Activated CD4-positive, alpha-beta memory T cell treated with anti-CD3 and anti-CD28 coated beads, Interleukin-2, amount 10 ng/mL, durations not matched to agents 7 days and 5 days (primary cell): ENCODE measurements around the gene MMP24. TPM values are rescaled to one million over a fixed set of nuclear protein-coding genes. Genes with fewer than 3 reads are reported as not detected.
A peak's percentile ranks its signal among the peaks of the same experiment; 100 is the strongest.

Experiments used
- CTCF ChIA-PET: fragments of 350-600 bp; sonication (Branson Sonifier 250); formaldehyde crosslinking; loops from one replicate; lab custom pipeline; 2021; ENCODE audit warnings: antibody characterized with exemption, inconsistent platforms; lab: Charles Lee
- POLR2A ChIA-PET: fragments of 350-600 bp; sonication (Branson Sonifier 250); formaldehyde crosslinking; loops from one replicate; lab custom pipeline; 2021; ENCODE audit warnings: antibody characterized with exemption; lab: Charles Lee
- DNase-seq: peaks from one replicate; pipeline ENCODE4 v3.0.0-alpha.2; 2020
- H3K27ac Mint-ChIP-seq: one replicate; pipeline ENCODE4 v1.8.0; 2021; ENCODE audit warnings: mild to moderate bottlenecking, mixed read lengths
- H3K27me3 Mint-ChIP-seq: one replicate; pipeline ENCODE4 v1.8.0; 2021; ENCODE audit warnings: mixed read lengths
- H3K36me3 Mint-ChIP-seq: one replicate; pipeline ENCODE4 v1.8.0; 2021; ENCODE audit warnings: low read depth, mixed read lengths
- H3K4me1 Mint-ChIP-seq: one replicate; pipeline ENCODE4 v1.8.0; 2021; ENCODE audit warnings: mixed read lengths
- H3K4me3 Mint-ChIP-seq: one replicate; pipeline ENCODE4 v1.8.0; 2021; ENCODE audit warnings: mild to moderate bottlenecking, mixed read lengths
- H3K9me3 Mint-ChIP-seq: one replicate; pipeline ENCODE4 v1.8.0; 2021; ENCODE audit warnings: mixed read lengths
- total RNA-seq, 2 experiments: library from RNA; stranded (reverse); gene quantifications; one replicate each; pipeline ENCODE4 v1.2.3, GENCODE V29; 2021

The MMP24 gene
- total RNA-seq, 2 experiments from 2014 or later: not detected

DNA sequence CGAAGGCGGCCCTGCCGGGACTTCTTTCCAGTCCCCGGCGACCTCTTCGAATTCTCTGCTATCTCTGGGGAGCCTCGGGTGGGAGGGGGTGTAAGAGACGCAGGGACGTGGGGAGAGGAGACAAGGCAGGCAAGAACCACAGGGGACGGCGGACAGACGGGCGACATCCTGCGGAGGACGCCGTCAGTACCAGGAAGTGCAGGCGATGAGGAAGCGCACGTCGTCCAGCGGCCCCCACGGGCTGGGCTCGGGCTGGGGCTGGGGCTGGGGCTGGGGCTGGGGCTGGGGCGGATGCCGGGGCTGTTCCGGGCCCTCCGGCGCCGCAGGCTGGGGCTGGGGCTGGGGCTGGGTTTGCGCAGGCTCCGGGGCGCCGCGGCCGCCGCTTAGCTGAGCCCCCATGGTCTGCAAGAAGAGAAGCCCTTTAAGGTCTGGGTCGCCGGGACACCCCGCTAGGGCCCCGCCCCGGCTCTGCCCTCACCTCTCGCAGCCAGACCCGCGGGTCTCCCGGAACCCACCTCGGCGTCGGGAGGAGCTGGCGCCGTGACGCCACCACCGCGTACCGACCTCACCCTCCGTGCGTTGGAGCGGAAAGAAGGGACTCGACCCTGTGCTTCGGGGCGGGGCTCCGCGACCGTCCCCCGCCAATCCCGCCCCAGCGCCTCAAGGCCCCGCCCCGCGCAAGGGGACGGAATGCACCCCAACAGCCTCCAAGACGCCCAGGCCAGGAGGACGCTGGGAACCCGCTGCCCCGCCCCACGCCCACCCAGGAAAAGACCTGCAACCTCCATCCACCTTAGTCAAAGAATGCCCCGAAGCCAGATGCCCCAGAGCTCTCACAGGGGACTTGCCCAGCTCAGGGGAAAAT, 51.3 kb downstream of the MMP24 start, which contains the start of gene MMP24OS:
MMP24OS (minus strand) TSS at position 592 of the 865 bp plus-strand sequence; CDS start at position 399, 193 bp downstream.
- Mint-ChIP-seq H3K4me3 (peak within 1 kb of the TSS; percentile 99), H3K36me3 (peaks cover 41% of the 10 kb centered on the region), H3K27ac (peak within 1 kb of the TSS; percentile 99), H3K9me3 (no peaks in the 10 kb centered on the region), H3K4me1 (peaks cover 35% of the 10 kb centered on the region), H3K27me3 (no peaks in the 10 kb centered on the region)
- POLR2A ChIA-PET: interaction anchor here (0.6 to 2.3 kb wide), 26 partner anchors 9 to 1166 kb away, joined by 3 to 12 read pairs (median 4); partner anchors contain the start of genes CEP250, EDEM2, EIF2S2 and ERGIC3
- CTCF ChIA-PET: interaction anchor here (0.6 to 1.2 kb wide), 8 partner anchors 10 to 629 kb away, joined by 3 to 4 read pairs (median 3); partner anchors contain the start of genes CEP250 and EDEM2
- DNase-seq: peak; percentile 93

DNA sequence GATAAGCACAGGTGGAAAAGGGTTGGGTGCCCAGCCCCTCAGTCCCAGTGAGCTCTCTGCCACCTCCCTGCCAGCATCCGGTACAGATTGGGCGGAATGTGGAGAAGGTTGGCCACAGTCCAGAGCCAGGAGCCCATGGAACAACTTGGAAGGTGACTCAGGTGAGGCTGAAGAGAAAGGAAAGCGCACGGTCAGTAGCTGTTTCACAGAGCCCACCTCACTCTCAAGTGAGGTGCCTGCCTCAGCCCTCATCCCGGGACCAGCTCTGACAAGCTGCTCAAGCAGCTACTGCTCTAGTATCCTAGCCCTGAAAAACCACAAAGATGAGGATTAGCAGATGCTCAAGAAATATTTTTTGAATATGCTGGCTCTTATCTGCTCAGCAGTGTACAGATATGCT, 52.5 kb downstream of the MMP24 start:
- H3K27me3 Mint-ChIP-seq: no peaks in the 10 kb centered on the region
- peaks cover 46% of the 10 kb centered on the region for H3K36me3 Mint-ChIP-seq
- H3K9me3 Mint-ChIP-seq: no peaks in the 10 kb centered on the region
- no peak for DNase-seq
- ChIA-PET POLR2A (interaction anchor here (1.0 kb wide), 1 partner anchor 132 kb away, joined by 3 read pairs; the partner anchor contains the start of gene EDEM2), CTCF (interaction anchor here (0.6 to 0.9 kb wide), 2 partner anchors 25 to 169 kb away, joined by 3 read pairs; no protein-coding TSS in a partner anchor)
- peak overlapping the region; percentile 99 for H3K27ac Mint-ChIP-seq
- no peak overlapping the region for H3K4me3 Mint-ChIP-seq
- H3K4me1 Mint-ChIP-seq: peaks cover 45% of the 10 kb centered on the region

DNA sequence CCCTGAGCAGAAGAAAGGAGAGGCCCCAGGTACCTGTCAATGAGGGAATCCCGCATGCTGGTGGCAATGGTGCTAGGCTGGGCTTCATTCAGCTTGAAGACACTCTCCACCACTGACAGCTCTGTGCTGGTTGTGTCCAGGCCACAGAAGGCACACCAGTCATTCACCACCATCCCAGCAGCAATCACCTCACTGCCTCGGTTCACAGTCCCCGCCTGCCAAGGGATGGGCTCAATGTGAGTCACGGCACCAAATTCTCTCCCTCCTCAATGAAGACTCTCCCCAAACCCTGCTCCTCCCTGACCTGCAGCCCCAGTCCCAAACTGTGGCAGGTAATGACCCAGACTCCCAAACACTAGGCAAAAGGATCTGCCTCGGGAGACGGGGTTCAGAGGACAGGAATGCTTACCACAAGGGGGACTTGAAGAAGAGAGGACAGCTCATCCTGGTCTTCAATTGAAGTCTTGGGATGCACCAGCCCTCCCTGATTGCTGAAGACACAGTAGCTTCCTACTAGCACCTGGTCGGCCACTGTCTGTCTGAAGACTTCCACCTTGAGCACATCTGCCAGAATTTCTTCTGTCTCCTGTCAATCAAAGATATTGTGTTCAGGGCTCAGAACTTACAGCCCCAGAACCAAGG, 53.2 kb downstream of the MMP24 start:
- Mint-ChIP-seq H3K27me3 (no peaks in the 10 kb centered on the region), H3K36me3 (peaks cover 48% of the 10 kb centered on the region), H3K27ac (peak overlapping the region; percentile 58), H3K9me3 (no peaks in the 10 kb centered on the region), H3K4me3 (no peak overlapping the region), H3K4me1 (peaks cover 45% of the 10 kb centered on the region)
- ChIA-PET POLR2A (interaction anchor here (1.0 kb wide), 1 partner anchor 132 kb away, joined by 3 read pairs; the partner anchor contains the start of gene EDEM2), CTCF (interaction anchor here (0.6 to 0.9 kb wide), 2 partner anchors 24 to 168 kb away, joined by 3 read pairs; no protein-coding TSS in a partner anchor)
- no peak for DNase-seq

DNA sequence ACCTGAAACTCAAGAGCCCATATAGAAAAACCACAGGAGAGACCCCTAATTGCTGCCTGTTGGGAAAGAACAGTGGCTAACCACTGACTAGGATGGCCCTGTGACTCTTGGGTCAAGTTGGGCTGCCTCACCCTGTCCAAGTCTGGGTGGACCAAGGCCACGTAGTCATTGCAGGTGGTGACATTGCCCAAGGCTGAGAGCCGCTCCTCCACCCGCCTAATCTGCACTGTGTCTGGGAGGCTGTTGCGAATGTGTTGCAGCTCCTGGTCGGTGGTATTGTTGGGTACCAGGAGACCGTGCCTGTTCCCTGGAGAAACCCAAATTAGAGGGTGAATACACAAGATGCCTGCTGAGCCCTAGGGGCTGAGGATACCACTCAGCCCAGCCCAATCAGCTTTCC, 54.0 kb downstream of the MMP24 start:
- Mint-ChIP-seq H3K4me1 (peaks cover 52% of the 10 kb centered on the region), H3K9me3 (no peaks in the 10 kb centered on the region), H3K27ac (no peak overlapping the region), H3K27me3 (no peaks in the 10 kb centered on the region), H3K4me3 (no peak overlapping the region), H3K36me3 (peaks cover 48% of the 10 kb centered on the region)
- no peak for DNase-seq
- ChIA-PET POLR2A (interaction anchor here (1.2 kb wide), 1 partner anchor 104 kb away, joined by 4 read pairs; no protein-coding TSS in a partner anchor), CTCF (no interaction called here)

DNA sequence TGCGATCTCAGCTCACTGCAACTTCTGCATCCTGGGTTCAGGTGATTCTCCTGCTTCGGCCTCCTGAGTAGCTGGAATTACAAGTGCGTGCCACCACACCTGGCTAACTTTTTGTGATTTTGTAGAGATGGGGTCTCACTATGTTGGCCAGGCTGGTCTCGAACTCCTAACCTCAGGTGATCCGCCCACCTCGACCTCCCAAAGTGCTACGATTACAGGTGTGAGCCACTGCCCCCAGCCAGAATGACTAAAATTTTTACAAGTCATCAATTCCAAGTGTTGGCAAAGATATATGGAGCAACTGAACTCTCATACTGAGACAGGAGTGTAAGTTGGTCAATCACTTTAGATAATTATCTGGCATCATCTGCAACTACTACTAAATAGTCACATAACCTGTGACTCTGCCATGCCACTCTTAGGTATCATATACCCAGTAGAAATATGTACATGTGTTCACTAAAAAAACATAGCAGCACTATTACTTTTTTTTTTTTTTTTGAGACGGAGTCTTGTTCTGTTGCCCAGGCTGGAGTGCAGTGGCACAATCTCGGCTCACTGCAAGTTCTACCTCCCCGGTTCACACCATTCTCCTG, 55.1 kb downstream of the MMP24 start:
- ChIA-PET POLR2A (interaction anchor here (1.0 kb wide), 1 partner anchor 134 kb away, joined by 3 read pairs; the partner anchor contains the start of gene EDEM2), CTCF (no interaction called here)
- Mint-ChIP-seq H3K4me3 (no peak overlapping the region), H3K36me3 (peaks cover 48% of the 10 kb centered on the region), H3K4me1 (peaks cover 52% of the 10 kb centered on the region), H3K27ac (no peak overlapping the region), H3K27me3 (no peaks in the 10 kb centered on the region), H3K9me3 (no peaks in the 10 kb centered on the region)
- no peak for DNase-seq

DNA sequence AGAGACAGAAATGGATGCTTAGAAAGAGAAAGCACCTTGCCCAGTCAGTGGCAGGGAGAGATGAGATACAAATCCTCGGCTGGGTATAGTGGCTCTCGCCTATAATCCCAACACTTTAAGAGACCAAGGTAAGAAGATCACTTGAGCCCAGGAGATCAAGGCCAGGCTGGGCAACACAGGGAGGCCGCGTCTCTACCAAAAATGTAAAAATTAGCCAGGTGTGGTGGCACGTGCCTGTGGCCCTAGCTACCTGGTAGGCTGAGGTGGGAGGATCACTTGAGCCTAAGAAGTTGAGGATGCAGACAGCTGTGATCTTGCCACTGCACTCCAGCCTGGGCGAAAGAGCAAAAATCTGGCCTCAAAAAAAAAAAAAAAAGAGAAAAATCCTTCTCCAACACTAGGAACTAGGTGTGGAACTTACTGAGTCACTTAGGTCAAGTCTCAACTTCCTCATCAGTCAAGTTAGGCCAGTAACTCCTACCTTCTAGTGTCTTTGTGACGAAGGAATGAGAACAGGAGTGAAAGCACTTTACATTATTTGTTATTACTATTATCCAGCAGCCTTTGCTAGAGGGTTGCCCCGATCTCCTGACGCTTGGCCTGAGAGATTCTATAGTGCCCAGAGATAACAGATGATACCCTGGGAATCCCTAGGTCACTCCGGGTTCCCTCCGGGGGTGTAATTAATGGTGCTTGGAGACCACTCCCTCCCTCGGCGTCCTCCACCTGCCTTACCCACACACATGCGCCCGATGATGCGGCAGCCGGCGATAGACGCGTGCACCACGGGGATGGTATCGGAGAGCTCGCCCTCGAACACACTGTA, 57.2 kb downstream of the MMP24 start:
- Mint-ChIP-seq H3K9me3 (no peaks in the 10 kb centered on the region), H3K36me3 (peaks cover 34% of the 10 kb centered on the region), H3K27ac (peak overlapping the region; percentile 89), H3K4me3 (peak overlapping the region; percentile 91), H3K27me3 (no peaks in the 10 kb centered on the region), H3K4me1 (peaks cover 40% of the 10 kb centered on the region)
- CTCF ChIA-PET: interaction anchor here (0.7 to 2.1 kb wide), 8 partner anchors 15 to 172 kb away, joined by 3 to 12 read pairs (median 6); partner anchors contain the start of gene CEP250
- DNase-seq: no peak
- POLR2A ChIA-PET: interaction anchor here (0.7 to 3.0 kb wide), 23 partner anchors 10 to 1369 kb away, joined by 3 to 28 read pairs (median 4); partner anchors contain the start of genes CEP250, EDEM2, EIF2S2 and RBM39

DNA sequence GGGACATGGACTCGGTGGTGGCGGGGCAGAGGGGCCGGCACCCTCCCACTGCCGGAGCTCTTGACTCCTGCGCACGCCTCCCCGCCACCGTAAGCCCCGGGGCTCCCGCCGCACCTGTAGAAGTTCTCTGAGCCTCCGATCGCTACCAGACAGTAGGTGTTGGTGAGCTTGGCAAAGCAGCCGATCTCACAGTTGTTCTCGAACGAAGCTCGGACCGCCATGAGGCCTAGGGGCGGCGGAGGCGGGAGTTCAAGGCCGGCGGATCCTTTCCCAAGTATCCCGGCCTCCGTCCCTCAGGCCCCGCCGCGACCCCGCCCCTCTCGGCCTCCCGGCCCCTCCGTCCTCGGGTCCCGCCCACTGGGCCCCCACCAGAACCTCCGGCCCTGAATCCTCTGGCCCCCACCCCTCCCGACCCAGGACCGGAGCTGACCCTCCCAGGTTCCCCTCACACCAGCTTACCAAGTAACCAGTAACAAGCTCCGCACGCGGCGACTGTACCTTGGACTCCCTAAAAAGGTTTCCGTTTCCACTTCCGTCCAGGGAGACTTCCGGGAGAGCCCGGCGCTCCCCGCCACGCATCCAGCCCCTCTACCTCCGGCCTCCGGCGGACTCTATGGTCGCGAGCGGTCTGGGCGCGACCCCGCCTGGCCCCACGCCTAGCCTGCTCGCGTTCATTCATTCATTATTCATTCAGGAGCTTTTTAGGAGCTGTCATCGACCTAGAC, 57.9 kb downstream of the MMP24 start, which contains the start of gene EIF6:
EIF6 (minus strand) TSS at position 506 of the 725 bp plus-strand sequence; CDS start at position 221, 285 bp downstream.
- Mint-ChIP-seq H3K4me1 (peaks cover 36% of the 10 kb centered on the region), H3K9me3 (no peaks in the 10 kb centered on the region), H3K36me3 (peaks cover 26% of the 10 kb centered on the region), H3K4me3 (peak within 1 kb of the TSS; percentile 91), H3K27ac (peak within 1 kb of the TSS; percentile 89), H3K27me3 (no peaks in the 10 kb centered on the region)
- CTCF ChIA-PET: interaction anchor here (0.7 to 2.1 kb wide), 8 partner anchors 16 to 171 kb away, joined by 3 to 12 read pairs (median 6); partner anchors contain the start of gene CEP250
- DNase-seq: peak; percentile 79
- POLR2A ChIA-PET: interaction anchor here (0.7 to 3.0 kb wide), 22 partner anchors 9 to 1370 kb away, joined by 3 to 28 read pairs (median 4); partner anchors contain the start of genes CEP250, EDEM2, EIF2S2 and RBM39

DNA sequence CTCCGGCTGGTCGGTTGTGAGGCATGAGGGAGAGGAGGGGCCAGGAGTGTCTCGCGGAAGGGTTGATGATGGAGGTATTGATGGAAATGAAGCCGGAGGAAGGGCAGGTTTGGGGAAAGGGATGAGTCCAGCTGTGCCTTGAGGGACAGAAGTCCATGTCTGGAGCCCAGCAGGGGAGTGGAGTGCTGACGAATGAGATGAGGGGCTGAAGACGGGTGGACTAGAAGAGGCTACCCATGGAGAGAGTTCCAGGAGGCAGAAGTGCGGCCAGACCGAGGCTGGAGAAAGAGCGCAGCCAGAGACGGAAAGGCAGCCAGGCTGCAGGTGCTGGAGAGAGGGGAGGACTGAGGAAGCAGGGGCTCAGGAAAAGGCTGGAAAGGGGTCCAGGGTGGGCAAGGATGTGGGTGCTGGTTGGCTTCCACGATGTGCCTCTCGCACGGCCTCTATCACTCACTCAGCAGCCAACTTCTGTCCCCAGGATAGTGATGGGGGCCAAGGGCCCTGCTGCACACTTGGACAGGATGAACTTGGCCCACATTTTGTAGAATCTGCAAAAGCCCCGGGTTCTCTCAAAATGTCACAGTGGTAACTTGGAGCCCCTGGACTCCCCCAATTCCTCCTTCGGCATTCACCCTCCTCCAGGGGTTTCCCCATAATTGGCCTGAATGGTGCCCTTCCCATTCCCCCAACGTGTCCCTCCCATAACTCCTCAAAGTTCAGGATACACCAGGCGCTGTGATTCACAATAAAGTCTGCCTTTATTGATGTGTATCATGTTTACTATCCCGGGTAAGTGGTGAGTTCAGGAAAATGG, 58.7 kb downstream of the MMP24 start:
- Mint-ChIP-seq H3K27me3 (peaks cover 3% of the 10 kb centered on the region), H3K9me3 (no peaks in the 10 kb centered on the region), H3K4me1 (peaks cover 32% of the 10 kb centered on the region), H3K36me3 (peaks cover 19% of the 10 kb centered on the region), H3K4me3 (peak overlapping the region; percentile 91), H3K27ac (peak overlapping the region; percentile 89)
- CTCF ChIA-PET: interaction anchor here (1.2 to 2.1 kb wide), 4 partner anchors 16 to 154 kb away, joined by 5 to 12 read pairs (median 6); no protein-coding TSS in a partner anchor
- no peak for DNase-seq
- POLR2A ChIA-PET: interaction anchor here (1.2 to 3.0 kb wide), 17 partner anchors 8 to 1370 kb away, joined by 3 to 28 read pairs (median 5); partner anchors contain the start of genes CEP250, EDEM2, EIF2S2 and RBM39

DNA sequence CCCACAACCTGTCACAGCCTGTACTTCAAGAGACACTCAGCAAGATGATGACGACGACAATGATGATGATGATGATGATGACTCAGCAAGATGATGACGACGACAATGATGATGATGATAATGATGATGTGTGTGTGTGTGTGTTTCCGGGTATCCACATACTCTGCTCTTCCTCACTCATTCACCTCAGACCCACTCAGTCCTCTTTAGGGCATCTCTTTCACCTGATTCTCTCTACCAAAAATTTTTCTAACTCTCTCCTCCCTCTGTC, 59.3 kb downstream of the MMP24 start:
- peak overlapping the region; percentile 91 for H3K4me3 Mint-ChIP-seq
- no peaks in the 10 kb centered on the region for H3K9me3 Mint-ChIP-seq
- no peak for DNase-seq
- POLR2A ChIA-PET: interaction anchor here (1.2 kb wide), 1 partner anchor 8 kb away, joined by 4 read pairs; the partner anchor contains the start of gene MMP24OS
- H3K36me3 Mint-ChIP-seq: peaks cover 15% of the 10 kb centered on the region
- peak overlapping the region; percentile 65 for H3K27ac Mint-ChIP-seq
- CTCF ChIA-PET: no interaction called here
- H3K27me3 Mint-ChIP-seq: peaks cover 3% of the 10 kb centered on the region
- H3K4me1 Mint-ChIP-seq: peaks cover 30% of the 10 kb centered on the region
